AG09319 (cell line): ENCODE measurements around the gene DPP9.

Experiments
- DNase-seq: peaks from one replicate; pipeline ENCODE4 v3.0.0-alpha.2; 2010; ENCODE audit warnings: low read depth; ENCODE audit errors: extremely low read depth
- TF ChIP-seq, protein P1 (sequence below): IDR thresholded peaks from 2 replicates; pipeline ENCODE4 v1.5.1; 2011; ENCODE audit warnings: low read depth, mild to moderate bottlenecking, inconsistent platforms, low read length, moderate library complexity

Gene DPP9

DNA sequence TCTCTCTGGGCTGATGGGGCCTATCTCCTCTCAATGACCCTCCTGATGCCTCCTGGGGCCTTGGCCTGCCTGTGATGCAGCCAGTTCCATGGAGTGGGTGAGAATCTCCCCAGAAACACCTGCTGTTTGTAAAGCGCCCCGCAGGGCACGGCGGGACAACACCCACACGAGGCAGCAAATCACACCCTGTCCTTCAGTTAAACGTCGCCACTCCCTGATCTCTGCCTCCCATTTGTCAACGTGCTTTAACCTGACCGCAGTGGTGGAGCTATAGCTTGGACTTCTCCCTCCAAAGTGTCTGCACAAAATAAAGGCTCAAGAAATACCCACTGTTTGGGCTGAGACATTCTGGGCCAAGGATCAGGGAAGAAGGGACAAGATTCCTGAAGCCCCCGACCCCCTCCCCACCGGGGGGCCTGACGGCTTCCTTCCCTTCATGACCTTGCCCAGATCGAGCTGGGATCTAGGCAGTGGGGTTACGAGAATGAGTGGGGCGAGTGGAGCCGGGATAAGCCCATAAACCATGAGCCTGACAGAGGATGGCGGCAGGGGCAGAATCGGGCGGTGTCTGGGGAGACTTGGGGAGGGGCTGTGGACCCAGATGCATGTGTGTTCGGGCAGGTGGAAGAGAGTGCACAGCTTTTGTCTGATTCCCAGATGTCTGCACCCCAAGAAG lies 61.5 kb downstream of the DPP9 start:
- TF ChIP-seq, protein P1, sequence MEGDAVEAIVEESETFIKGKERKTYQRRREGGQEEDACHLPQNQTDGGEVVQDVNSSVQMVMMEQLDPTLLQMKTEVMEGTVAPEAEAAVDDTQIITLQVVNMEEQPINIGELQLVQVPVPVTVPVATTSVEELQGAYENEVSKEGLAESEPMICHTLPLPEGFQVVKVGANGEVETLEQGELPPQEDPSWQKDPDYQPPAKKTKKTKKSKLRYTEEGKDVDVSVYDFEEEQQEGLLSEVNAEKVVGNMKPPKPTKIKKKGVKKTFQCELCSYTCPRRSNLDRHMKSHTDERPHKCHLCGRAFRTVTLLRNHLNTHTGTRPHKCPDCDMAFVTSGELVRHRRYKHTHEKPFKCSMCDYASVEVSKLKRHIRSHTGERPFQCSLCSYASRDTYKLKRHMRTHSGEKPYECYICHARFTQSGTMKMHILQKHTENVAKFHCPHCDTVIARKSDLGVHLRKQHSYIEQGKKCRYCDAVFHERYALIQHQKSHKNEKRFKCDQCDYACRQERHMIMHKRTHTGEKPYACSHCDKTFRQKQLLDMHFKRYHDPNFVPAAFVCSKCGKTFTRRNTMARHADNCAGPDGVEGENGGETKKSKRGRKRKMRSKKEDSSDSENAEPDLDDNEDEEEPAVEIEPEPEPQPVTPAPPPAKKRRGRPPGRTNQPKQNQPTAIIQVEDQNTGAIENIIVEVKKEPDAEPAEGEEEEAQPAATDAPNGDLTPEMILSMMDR: no peak

GRCh38 chr19:4660993-4661392 lies 62.6 kb downstream of the DPP9 start:
- no peak for DNase-seq
- TF ChIP-seq, protein P1: no peak

More for the DNA sequence above, 61.5 kb downstream of the DPP9 start:
- DNase-seq: no peak

DNA sequence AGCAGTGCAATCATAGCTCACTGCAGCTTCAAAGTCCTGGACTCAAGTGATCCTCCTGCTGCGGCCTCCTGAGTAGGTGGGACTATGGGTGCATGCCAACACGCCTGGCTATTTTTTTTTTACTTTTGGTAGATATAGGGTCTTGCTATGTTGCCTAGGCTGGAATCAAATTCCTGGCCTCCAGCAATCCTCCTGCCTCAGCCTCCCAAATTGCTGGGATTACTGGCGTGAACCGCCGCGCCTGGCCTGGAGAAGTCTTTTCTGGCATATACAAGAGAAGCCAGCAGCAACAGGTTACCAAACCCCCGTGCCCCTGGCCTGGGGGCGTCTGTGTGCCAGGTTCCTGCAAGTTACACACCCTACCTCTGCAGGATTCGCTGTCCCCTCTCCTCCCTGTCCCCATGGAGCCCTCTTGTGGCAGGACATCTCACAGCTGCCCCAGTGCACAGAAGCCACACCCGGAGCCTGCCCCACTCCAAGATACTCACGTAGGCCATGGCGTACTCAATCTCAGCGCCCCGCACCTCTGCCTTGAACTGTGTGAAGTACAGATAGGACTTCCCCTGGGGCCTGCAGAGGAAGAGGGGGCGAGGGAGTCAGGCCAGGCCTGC lies 63.4 kb downstream of the DPP9 start:
- TF ChIP-seq, protein P1: peak; percentile 1; the same call in 1 of the 2 replicates
- DNase-seq: no peak

DNA sequence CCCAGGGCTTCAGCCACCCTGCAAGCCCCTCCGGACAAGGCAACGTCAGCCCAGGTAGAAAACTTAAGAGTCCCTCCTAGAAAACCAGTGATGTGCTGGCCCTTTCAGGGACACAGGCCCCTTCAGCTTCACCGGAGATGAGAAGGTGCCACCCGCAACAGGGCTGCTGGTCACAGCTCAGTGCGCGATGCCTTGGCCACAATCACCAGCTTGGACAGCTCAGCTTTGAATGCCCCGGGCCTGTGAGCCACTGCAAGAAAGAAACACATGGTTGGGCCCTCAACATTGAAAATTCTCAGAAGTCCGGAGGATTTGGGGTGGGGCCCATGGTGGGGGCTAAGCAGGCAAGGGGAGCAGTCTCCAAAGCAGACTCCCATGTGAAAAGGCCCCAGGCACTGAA lies 65.8 kb downstream of the DPP9 start:
- no peak for DNase-seq
- TF ChIP-seq, protein P1: no peak

- no peak for DNase-seq
- TF ChIP-seq, protein P1: no peak
Measured at GRCh38 chr19:4657262-4657661, 66.4 kb downstream of the DPP9 start.

DNA sequence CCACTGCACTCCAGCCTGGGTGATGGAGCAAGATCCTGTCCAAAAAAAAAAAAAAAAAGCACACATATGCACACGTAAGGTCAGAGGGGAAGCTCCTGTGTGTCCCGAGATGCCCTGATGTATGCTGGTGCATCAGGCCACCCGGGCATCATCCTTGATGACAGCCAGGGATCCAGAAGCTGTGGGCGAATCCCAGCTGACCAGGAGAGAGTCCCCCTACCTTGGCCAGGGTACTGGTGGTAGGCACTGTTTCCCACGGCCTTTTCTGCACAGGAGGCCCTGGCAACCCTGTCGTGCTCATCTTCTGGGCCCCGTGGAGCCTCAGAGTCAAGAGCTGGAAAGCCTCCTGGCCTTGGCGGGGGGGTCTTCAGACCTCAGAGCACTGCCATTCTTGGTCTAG lies 67.5 kb downstream of the DPP9 start:
- DNase-seq: no peak
- TF ChIP-seq, protein P1: no peak

- DNase-seq: no peak
- TF ChIP-seq, protein P1: no peak
Measured at GRCh38 chr19:4654437-4655361, 68.9 kb downstream of the DPP9 start.
